Measurements from ENCODE around the gene TASOR.

DNA sequence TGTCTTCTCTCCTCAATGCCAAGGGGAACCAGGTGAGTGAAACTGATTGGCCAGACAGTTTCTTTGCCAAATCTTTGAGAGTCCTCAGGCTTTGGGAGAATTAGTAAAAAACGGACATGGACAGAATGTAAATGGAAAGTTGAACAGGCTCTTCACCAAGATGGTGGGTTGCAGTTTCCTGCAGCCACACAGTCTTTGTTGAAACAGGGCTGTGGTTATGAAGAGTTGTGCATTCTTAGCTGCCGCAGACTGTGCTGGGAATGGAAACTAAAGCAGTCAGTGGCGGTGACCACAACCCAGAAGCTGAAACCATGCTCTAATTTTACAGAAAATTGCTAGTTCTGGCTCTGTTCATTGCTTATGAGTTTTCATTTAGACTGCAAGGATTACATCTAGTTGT is 42.1 kb upstream of the TASOR start:
- TF ChIP-seq, protein P1, sequence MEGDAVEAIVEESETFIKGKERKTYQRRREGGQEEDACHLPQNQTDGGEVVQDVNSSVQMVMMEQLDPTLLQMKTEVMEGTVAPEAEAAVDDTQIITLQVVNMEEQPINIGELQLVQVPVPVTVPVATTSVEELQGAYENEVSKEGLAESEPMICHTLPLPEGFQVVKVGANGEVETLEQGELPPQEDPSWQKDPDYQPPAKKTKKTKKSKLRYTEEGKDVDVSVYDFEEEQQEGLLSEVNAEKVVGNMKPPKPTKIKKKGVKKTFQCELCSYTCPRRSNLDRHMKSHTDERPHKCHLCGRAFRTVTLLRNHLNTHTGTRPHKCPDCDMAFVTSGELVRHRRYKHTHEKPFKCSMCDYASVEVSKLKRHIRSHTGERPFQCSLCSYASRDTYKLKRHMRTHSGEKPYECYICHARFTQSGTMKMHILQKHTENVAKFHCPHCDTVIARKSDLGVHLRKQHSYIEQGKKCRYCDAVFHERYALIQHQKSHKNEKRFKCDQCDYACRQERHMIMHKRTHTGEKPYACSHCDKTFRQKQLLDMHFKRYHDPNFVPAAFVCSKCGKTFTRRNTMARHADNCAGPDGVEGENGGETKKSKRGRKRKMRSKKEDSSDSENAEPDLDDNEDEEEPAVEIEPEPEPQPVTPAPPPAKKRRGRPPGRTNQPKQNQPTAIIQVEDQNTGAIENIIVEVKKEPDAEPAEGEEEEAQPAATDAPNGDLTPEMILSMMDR (IDR thresholded peaks at IDR 0.05) = no peak
- TF ChIP-seq POLR2A (IDR thresholded peaks at IDR 0.05) = no peak
